Measurements from ENCODE around the gene CHFR. TPM values are rescaled to one million over a fixed set of nuclear protein-coding genes. Genes with fewer than 3 reads are reported as not detected.

CHFR gene
- total and polyA plus RNA-seq, 2 of the 4 experiments (the other 2 are of a cell fraction), result 13.4 to 35.3 TPM

GRCh38 chr12:132797820-132798570, 89.4 kb downstream of the CHFR start:
- CTCF ChIA-PET, result interaction anchor here (0.6 kb wide), 1 partner anchor 33 kb away, joined by 5 read pairs; no protein-coding TSS in a partner anchor
- H2AK9ac ChIP-seq (replicated peaks; ENCODE audit: low read depth, low read length, poor library complexity), result no peak overlapping the region

More at GRCh38 chr12:132797820-132798570, 89.4 kb downstream of the CHFR start:
- BruUV-seq (replicated peaks), result no TSS peak
- Histone ChIP-seq H3K4ac (ENCODE audit: low read depth, low read length) (no peak overlapping the region), H4K8ac (ENCODE audit: low read depth in 2 of 2, low read length in 2 of 2) (no peak overlapping the region), H3K36me3 (ENCODE audit: control insufficient read depth, insufficient read depth, low read length) (peaks cover 75% of the 10 kb centered on the region), H3K9me3 (ENCODE audit: control insufficient read depth, insufficient read depth, low read length) (no peaks in the 10 kb centered on the region), H3K4me3 (ENCODE audit: insufficient read depth, low read depth, low read length) (no peak overlapping the region), H2AFZ (replicated peaks; ENCODE audit: low read length, poor library complexity) (no peak overlapping the region), H4K5ac (ENCODE audit: low read depth, low read length) (no peak overlapping the region), H2BK15ac (ENCODE audit: low read depth, low read length) (no peak overlapping the region), H4K20me1 (ENCODE audit: insufficient read depth, low read length) (peaks cover 47% of the 10 kb centered on the region), H2BK20ac (ENCODE audit: low read depth, low read length) (no peak overlapping the region), H3K9me1 (ENCODE audit: insufficient read depth, low read length) (no peaks in the 10 kb centered on the region), H3K9ac (ENCODE audit: low read depth, low read length) (no peak overlapping the region), H3K23ac (ENCODE audit: low read depth, low read length) (no peak overlapping the region), H3K4me1 (ENCODE audit: control insufficient read depth, insufficient read depth, low read length) (no peaks in the 10 kb centered on the region), H2BK5ac (ENCODE audit: low read depth, low read length, poor library complexity, severe bottlenecking) (no peak overlapping the region), H2AK5ac (ENCODE audit: low read depth, low read length) (no peak overlapping the region), H3K14ac (replicated peaks; ENCODE audit: low read depth, low read length) (no peak overlapping the region), H3K4me2 (ENCODE audit: low read depth, low read length) (no peak overlapping the region), H3K27ac (ENCODE audit: insufficient read depth, low read length) (no peak overlapping the region), H3K79me1 (ENCODE audit: low read depth in 1 of 2, low read length in 2 of 2) (peaks cover 13 to 55% of the 10 kb centered on the region in 2 experiments), H4K91ac (ENCODE audit: insufficient read depth, low read depth, low read length) (no peak overlapping the region), H3K56ac (ENCODE audit: extremely low read depth, insufficient read depth, low read length) (no peak overlapping the region), H2BK120ac (ENCODE audit: low read depth, low read length) (no peak overlapping the region), H3K27me3 (ENCODE audit: control insufficient read depth, insufficient read depth, low read length) (no peaks in the 10 kb centered on the region), H3K18ac (ENCODE audit: low read depth, low read length) (no peak overlapping the region)
- in situ Hi-C loops (cut with MboI; ENCODE audit: low sequenced_read_pairs) (no loop called here), intact Hi-C loops (cut with micrococcal nuclease) (no loop called here), dilution Hi-C loops (cut with HindIII; ENCODE audit: low sequenced_read_pairs, unreplicated experiment) (no loop called here)
- no peak for ATAC-seq (ENCODE audit: low read depth)
- DNase-seq, result no peak
- POLR2A ChIA-PET (ENCODE audit: unreplicated experiment), result no interaction called here
- TF ChIP-seq RAD21 (IDR thresholded peaks at IDR 0.05; ENCODE audit: low read length) (no peak), MXI1 (IDR thresholded peaks at IDR 0.05; ENCODE audit: borderline replicate concordance, low read depth, low read length) (no peak), USF2 (IDR thresholded peaks at IDR 0.05; ENCODE audit: low read depth, low read length) (no peak), FOS (IDR thresholded peaks at IDR 0.05; ENCODE audit: low read depth, low read length) (no peak), MAFK (IDR thresholded peaks at IDR 0.05; ENCODE audit: low read depth, low read length) (no peak), SMC3 (IDR thresholded peaks at IDR 0.05; ENCODE audit: low read depth, low read length) (no peak), NFE2L2 (IDR thresholded peaks at IDR 0.05; ENCODE audit: low read depth, low read length) (no peak), RFX5 (IDR thresholded peaks at IDR 0.05; ENCODE audit: low read depth, low read length) (no peak), RCOR1 (IDR thresholded peaks at IDR 0.05; ENCODE audit: insufficient replicate concordance, low read length) (no peak), POLR2A (IDR thresholded peaks at IDR 0.05; ENCODE audit: low read depth, low read length) (no peak), BHLHE40 (IDR thresholded peaks at IDR 0.05; ENCODE audit: low read depth, low read length) (no peak), CEBPB (IDR thresholded peaks at IDR 0.05; ENCODE audit: low read depth, low read length) (no peak), CHD1 (IDR thresholded peaks at IDR 0.05; ENCODE audit: low read depth, low read length) (no peak), MAZ (IDR thresholded peaks at IDR 0.05; ENCODE audit: borderline replicate concordance, low read depth, low read length) (no peak)
- TF ChIP-seq, protein P1, sequence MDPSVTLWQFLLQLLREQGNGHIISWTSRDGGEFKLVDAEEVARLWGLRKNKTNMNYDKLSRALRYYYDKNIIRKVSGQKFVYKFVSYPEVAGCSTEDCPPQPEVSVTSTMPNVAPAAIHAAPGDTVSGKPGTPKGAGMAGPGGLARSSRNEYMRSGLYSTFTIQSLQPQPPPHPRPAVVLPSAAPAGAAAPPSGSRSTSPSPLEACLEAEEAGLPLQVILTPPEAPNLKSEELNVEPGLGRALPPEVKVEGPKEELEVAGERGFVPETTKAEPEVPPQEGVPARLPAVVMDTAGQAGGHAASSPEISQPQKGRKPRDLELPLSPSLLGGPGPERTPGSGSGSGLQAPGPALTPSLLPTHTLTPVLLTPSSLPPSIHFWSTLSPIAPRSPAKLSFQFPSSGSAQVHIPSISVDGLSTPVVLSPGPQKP (IDR thresholded peaks at IDR 0.05; ENCODE audit: borderline replicate concordance, low read depth, low read length), result no peak
- TF ChIP-seq, protein P2, sequence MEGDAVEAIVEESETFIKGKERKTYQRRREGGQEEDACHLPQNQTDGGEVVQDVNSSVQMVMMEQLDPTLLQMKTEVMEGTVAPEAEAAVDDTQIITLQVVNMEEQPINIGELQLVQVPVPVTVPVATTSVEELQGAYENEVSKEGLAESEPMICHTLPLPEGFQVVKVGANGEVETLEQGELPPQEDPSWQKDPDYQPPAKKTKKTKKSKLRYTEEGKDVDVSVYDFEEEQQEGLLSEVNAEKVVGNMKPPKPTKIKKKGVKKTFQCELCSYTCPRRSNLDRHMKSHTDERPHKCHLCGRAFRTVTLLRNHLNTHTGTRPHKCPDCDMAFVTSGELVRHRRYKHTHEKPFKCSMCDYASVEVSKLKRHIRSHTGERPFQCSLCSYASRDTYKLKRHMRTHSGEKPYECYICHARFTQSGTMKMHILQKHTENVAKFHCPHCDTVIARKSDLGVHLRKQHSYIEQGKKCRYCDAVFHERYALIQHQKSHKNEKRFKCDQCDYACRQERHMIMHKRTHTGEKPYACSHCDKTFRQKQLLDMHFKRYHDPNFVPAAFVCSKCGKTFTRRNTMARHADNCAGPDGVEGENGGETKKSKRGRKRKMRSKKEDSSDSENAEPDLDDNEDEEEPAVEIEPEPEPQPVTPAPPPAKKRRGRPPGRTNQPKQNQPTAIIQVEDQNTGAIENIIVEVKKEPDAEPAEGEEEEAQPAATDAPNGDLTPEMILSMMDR (conservative IDR thresholded peaks at IDR 0.05; ENCODE audit: low read depth, low read length), result no peak
- 94% methylated on average over 10 of the region's 24 CpGs; no CpG with 5 or more reads in 1 of the 2 experiments for WGBS, 2 experiments (ENCODE audit: extremely low coverage in 2 of 2, insufficient read length in 1 of 2)
